ENCODE data around the gene KIF2C.

The KIF2C gene

GRCh38 chr1:44776730-44777068 is 37.1 kb downstream of the KIF2C start:
- Histone ChIP-seq H3K4me1 (no peaks in the 10 kb centered on the region), H3K9me3 (no peaks in the 10 kb centered on the region), H3K36me3 (peaks cover 46% of the 10 kb centered on the region), H3K27me3 (no peaks in the 10 kb centered on the region), H3K4me3 (ENCODE audit: low read depth, low read length) (peak overlapping the region; percentile 89)
- no peak for DNase-seq
- no peak for TF ChIP-seq CTCF (IDR thresholded peaks at IDR 0.05; ENCODE audit: low read depth, low read length)

- no peak for TF ChIP-seq CTCF (IDR thresholded peaks at IDR 0.05; ENCODE audit: low read depth, low read length)
- DNase-seq = no peak
- Histone ChIP-seq H3K9me3 (no peaks in the 10 kb centered on the region), H3K4me1 (no peaks in the 10 kb centered on the region), H3K4me3 (ENCODE audit: low read depth, low read length) (peak overlapping the region; percentile 89), H3K27me3 (no peaks in the 10 kb centered on the region), H3K36me3 (peaks cover 46% of the 10 kb centered on the region)
These were observed 37.9 kb downstream of the KIF2C start for GRCh38 chr1:44777547-44777946.

- Histone ChIP-seq H3K9me3 (no peaks in the 10 kb centered on the region), H3K4me3 (ENCODE audit: low read depth, low read length) (peak overlapping the region; percentile 89), H3K36me3 (peaks cover 46% of the 10 kb centered on the region), H3K27me3 (no peaks in the 10 kb centered on the region), H3K4me1 (no peaks in the 10 kb centered on the region)
- TF ChIP-seq CTCF (IDR thresholded peaks at IDR 0.05; ENCODE audit: low read depth, low read length) = no peak
- DNase-seq = no peak
These were observed 38.5 kb downstream of the KIF2C start for GRCh38 chr1:44777969-44778635.

- H3K36me3 ChIP-seq = peaks cover 46% of the 10 kb centered on the region
- TF ChIP-seq CTCF (IDR thresholded peaks at IDR 0.05; ENCODE audit: low read depth, low read length) = no peak
- no peak for DNase-seq
- H3K27me3 ChIP-seq = no peaks in the 10 kb centered on the region
- H3K4me1 ChIP-seq = no peaks in the 10 kb centered on the region
- no peak overlapping the region for H3K4me3 ChIP-seq (ENCODE audit: low read depth, low read length)
- H3K9me3 ChIP-seq = no peaks in the 10 kb centered on the region
These were observed 39.3 kb downstream of the KIF2C start for GRCh38 chr1:44778705-44779576.

- H3K4me1 ChIP-seq = no peaks in the 10 kb centered on the region
- DNase-seq = no peak
- no peaks in the 10 kb centered on the region for H3K27me3 ChIP-seq
- no peak for TF ChIP-seq CTCF (IDR thresholded peaks at IDR 0.05; ENCODE audit: low read depth, low read length)
- peaks cover 45% of the 10 kb centered on the region for H3K36me3 ChIP-seq
- H3K4me3 ChIP-seq (ENCODE audit: low read depth, low read length) = no peak overlapping the region
- no peaks in the 10 kb centered on the region for H3K9me3 ChIP-seq
These were observed 41.0 kb downstream of the KIF2C start for GRCh38 chr1:44780583-44781121.

DNA sequence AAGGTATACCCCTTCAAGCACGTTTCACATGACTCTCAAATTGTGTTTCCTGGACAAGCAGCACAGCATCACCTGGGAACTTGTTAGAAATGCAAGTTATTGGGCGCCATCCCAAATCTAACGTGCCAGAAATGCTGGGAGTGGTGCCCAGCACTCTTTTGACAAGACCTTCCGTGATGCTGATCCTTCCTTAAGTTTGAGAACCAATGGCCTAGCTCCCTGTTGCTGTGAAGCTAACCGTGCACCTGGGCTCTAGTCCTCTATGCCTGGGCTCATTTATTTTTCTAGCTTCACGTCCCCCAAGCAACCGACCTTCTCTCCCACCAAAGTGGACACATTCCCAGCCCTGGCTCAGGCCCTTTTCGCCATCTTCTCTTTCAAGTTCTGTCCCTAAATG is 44.1 kb downstream of the KIF2C start:
- TF ChIP-seq CTCF (IDR thresholded peaks at IDR 0.05; ENCODE audit: low read depth, low read length) = no peak
- Histone ChIP-seq H3K9me3 (no peaks in the 10 kb centered on the region), H3K4me1 (no peaks in the 10 kb centered on the region), H3K36me3 (peaks cover 15% of the 10 kb centered on the region), H3K4me3 (ENCODE audit: low read depth, low read length) (peak overlapping the region; percentile 33), H3K27me3 (no peaks in the 10 kb centered on the region)
- DNase-seq = no peak
